ENCODE results near the gene DNAJB8. TPM values are rescaled to one million over a fixed set of nuclear protein-coding genes. Genes with fewer than 3 reads are reported as not detected.

Gene DNAJB8
- total and polyA plus RNA-seq, 4 donors = not detected

- Histone ChIP-seq H3K9me3 (ENCODE audit: control insufficient read depth in 4 of 4, low read length in 3 of 4) (no peaks in the 10 kb centered on the region), H3K9ac (ENCODE audit: low read depth in 1 of 2, low read length in 2 of 2) (no peak overlapping the region), H3K4me1 (ENCODE audit: control insufficient read depth in 4 of 4, insufficient read depth in 4 of 4, low read length in 3 of 4) (peaks cover 27 to 48% (median 37%) of the 10 kb centered on the region in 4 donors), H3K27me3 (ENCODE audit: control insufficient read depth in 4 of 4, insufficient read depth in 4 of 4, low read length in 3 of 4) (peaks cover 9 to 13% (median 11%) of the 10 kb centered on the region in 4 donors), H3K27ac (ENCODE audit: low read depth in 1 of 2, low read length in 2 of 2) (no peak overlapping the region), H3K36me3 (ENCODE audit: control insufficient read depth in 4 of 4, insufficient read depth in 3 of 4, low read depth in 1 of 4, low read length in 3 of 4) (no peaks in the 10 kb centered on the region), H3K4me3 (ENCODE audit: low read depth in 1 of 3, low read length in 3 of 3) (no peak overlapping the region)
- DNase-seq (ENCODE audit: low spot score) = no peak
- WGBS = 9% methylated on average over 19 of the region's 19 CpGs
- TF ChIP-seq MAX (IDR thresholded peaks at IDR 0.05) (no peak), RAD21 (IDR thresholded peaks at IDR 0.05) (no peak), REST (IDR thresholded peaks at IDR 0.05) (no peak), JUND (IDR thresholded peaks at IDR 0.05) (no peak), SP1 (IDR thresholded peaks at IDR 0.05) (no peak), EGR1 (IDR thresholded peaks at IDR 0.05; ENCODE audit: low read depth in 2 of 2) (no peak), TAF1 (conservative IDR thresholded peaks at IDR 0.05) (no peak), NR2F2 (IDR thresholded peaks at IDR 0.05) (no peak), ATF3 (IDR thresholded peaks at IDR 0.05) (no peak), FOXA2 (IDR thresholded peaks at IDR 0.05) (no peak), FOXA1 (IDR thresholded peaks at IDR 0.05) (no peak), RXRA (IDR thresholded peaks at IDR 0.05) (no peak), GABPA (IDR thresholded peaks at IDR 0.05 in 1 of 2, conservative IDR thresholded peaks at IDR 0.05 in 1 of 2) (no peak), HNF4A (conservative IDR thresholded peaks at IDR 0.05) (no peak), CTCF (IDR thresholded peaks at IDR 0.05; ENCODE audit: low read depth, low read length, missing input control) (no peak), HNF4G (IDR thresholded peaks at IDR 0.05) (no peak), YY1 (IDR thresholded peaks at IDR 0.05) (no peak), ZBTB33 (IDR thresholded peaks at IDR 0.05) (no peak)
Measured at GRCh38 chr3:128491691-128491940, 24.9 kb upstream of the DNAJB8 start.
